HG03558 (cell line): Measurements from ENCODE around the gene WNT5A.

Experiments
- ATAC-seq: cut with Tn5 transposase; IDR thresholded peaks from one replicate; pipeline ENCODE4 v1.9.1; 2021; ENCODE audit warnings: moderate number of reproducible peaks; ENCODE audit not compliant: unreplicated experiment; ENCODE audit errors: extremely low read depth

WNT5A gene

DNA sequence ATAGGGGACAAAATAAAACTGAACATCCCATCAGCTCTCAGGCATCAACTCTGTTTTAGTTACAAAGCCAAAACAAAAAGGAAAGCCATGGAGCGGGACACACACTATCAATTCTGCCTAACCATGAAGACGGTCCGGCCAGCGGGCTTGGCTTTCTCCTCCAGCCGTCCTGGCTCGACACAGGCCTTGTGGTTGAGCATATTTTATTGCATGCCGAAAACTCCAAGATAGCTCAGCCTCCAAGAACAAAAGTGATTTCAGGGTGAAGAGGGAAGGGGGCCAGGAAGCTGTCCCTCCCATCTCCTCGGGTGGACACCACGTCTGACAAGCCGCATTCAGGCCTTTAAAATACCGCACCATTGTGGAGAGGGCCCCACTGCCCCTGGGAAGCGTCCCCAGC, 31.2 kb downstream of the WNT5A start:
- no peak for ATAC-seq

DNA sequence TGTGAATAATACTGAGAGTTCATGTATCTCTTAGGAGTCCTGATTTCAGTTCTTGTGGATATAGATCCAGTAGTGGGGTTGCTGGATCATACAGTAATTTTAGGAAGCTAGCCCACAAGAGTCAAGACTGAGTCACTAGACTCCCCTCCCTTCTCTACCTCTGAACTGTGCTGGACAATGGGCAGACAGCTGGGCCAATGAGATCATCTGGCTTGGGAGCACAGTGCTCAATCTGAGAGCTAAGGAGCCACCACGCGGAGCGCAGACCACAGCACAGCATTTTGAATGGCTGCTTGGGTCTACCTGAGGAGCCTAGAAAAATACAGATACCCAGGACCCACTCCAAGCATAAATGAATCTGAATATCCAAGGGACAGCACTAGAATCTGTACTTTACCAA, 32.5 kb downstream of the WNT5A start:
- no peak for ATAC-seq

DNA sequence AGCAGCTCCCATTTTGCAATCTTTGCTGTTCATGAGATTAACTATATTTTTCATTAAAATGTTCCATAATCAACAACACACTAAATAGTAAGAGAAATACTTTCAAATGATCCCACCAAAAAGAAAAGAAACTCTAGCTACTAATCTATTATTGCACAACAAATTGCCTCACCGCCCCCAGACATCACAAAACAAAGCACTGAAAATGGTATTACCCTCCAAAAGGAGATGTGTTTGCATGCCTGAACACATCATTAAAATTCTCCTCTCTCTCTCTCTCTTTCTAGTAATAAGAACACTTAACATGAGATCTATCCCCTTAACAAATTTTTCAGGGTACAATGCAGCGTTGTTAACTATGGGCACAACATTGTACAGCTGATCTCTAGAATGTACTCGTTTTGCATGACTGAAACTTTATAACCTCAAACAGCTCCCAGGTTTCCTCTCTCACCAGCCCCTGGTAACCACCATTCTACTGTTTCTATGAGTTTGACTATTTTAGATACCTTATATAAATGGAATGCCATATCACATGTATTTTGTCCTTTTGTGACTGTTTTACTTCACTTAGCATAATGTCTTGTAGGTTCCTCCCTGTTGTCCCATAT, 33.1 kb downstream of the WNT5A start:
- no peak for ATAC-seq

DNA sequence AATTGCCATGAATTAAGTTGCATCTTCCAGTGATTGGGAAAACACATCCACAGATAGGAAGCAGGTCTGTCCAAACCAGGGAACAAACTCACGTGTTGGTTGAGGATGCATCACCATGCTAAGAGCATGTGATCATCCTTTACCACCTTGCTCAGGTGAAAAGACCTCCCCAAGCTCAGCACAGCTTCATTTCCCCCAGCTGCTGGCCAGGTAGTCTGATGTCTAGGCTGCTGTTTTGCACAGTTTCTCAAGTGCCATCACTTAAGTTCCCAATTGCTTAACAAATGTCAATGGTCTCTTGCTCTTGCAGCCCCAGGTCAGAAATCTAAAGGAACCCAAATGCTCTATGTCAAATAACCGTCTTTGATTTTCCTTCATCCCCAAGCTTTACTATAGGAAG, 34.2 kb downstream of the WNT5A start:
- ATAC-seq = no peak

DNA sequence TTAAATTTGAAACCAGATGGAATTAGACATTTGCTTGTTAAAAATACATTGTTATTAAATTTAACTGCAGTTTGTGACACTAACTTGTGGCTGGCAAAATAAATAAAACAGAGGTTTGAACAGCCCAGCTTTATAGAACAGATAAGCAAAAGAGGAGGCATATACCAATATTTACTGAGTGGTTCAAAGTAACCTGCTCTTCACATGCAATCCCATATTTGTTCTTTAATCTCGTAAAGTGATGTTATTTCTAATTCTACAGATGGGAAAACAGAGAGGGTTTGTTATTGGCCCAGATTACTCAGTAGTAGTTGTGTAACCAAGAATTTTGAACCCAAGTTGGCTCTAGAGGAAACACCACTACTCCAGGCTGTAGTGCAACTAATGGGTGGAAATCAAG, 37.6 kb downstream of the WNT5A start:
- no peak for ATAC-seq

DNA sequence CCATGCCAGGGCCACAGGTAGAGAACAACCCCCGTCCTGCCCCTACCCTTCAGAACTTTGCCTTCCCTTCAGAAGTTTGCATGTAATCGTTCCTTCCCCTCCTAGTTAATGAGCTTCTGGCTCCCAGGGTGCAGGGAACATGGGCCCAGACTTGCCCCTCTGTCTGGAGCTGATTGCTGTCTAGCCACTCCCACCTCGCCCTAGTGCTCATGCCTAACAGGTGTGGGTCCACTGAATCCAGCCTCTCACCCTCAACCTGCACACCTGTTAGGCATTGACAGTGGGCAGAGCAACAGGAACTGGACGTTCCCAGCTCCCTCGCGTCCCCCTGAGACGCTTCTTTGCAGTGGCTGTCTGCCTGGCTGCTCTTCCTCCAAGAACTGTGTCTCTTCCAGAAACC, 40.3 kb downstream of the WNT5A start:
- no peak for ATAC-seq

DNA sequence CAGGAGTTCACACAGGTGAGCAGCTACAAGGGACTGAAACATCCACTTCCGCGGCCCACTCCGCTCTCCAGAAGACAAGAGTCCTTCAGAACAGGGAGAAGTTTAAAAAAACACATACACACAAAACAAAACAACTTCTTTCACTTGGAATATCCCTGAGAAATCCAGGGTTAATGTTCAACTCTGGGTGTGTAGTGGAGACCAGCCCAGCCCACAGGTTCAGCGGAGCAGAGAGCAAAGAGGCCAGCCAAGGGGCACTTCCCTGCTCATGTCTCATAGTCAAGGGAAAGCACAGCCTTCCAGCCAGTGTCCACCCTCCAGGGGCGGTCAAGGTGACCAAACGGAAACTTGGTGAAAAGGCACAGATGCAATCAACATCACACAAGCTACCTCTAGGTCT, 41.6 kb downstream of the WNT5A start:
- ATAC-seq = no peak

DNA sequence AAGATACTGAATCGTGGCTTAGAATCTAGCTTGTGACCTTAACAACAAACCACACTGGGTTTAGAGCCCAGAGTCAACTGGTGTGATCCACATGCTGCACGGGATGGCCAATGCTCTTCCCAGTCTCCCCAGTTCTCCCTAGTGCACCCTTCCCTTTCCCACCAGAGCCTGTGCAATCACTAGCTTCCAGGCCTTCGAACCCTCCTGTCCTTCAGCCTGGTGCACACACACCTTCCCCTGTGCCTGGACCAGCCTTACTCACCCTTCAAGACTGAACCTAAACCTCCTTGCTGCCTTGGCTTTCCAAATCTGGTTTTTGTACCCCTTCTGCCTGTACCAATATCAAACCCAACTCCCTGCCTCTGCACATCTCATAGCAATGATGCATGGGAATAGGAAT, 43.8 kb downstream of the WNT5A start:
- no peak for ATAC-seq

DNA sequence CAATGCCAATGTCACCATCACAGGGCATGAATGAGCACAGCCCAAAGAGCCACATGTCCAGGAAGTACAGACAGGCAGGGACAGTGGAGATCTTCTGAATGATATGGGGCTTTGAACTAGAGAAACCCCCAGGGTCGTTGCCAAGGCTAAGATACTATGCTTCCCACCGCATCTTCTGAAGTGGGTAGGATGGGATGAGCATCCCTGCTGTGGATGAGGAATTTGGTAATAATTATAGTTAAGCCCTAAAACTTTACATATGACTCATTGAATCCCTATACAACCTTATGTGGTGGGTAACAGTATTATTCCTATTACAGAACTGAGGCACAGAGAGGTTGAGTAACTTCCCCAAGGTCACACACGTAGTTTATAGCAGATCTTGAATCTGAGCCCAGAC, 44.2 kb downstream of the WNT5A start:
- ATAC-seq = no peak

DNA sequence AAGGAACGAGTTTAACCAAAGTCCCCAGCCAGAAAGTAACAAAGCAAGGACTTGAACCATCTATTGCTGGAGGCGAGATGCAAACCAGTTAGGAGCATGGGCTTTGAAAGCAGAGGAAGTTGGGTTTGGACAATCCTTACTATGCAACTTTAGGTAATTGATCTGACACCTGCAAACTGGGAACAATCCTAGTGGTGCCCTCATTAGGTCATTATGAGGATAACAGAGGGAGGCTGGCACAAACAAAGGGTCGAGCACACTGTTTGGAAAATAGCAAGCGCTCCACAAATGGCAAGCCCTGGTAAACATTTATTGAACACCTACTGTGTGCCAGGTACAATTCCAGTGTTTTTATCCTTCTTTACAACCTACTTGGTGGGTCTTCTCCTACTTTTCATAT, 45.6 kb downstream of the WNT5A start:
- ATAC-seq = no peak

DNA sequence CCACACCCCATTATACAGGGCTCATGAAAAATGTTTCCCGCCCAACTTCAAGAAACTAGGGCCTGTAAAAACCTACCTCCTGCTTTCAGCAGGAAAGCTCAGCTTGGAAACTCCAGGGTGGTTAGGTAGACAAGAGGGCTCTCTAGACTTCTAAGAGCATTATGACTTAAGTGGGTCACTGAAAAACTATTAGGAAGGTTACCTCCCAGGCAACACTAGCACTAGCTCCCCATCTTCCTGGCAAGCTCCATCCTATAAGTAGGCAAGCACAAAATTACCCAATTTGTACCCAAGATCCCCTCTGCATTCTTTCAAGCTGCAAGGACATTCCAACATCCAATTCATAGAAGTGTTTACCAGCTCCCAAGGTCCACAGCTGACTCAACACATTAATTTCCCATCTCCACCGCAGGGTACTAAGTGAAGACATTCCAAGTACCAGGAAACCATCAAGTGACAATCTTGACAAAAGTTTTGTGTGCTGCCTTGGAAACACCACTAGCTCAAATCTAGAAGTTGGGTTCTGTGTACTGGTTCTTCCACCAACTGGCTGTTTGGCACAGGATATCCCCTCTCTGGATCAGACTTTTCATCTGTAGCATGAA, 46.9 kb downstream of the WNT5A start:
- ATAC-seq = no peak

DNA sequence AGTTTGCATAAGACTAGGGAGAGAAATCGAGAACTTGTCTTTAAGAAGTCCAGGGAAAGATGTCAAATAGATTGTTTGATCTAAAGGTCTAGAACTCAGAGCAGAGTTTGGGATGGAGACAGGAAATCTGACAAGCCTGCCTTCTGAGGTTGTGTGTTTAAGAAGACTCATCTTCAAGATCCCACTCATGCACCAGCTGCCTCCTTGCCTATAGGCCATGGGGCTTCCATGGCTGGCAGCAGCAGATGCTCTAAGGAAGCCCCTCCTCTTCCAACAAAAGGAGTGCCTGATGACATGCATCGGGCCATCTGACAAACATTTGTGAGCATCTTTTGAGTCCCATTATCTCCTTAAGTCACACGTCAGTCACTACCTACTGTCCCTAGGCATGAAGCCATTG, 47.4 kb downstream of the WNT5A start:
- ATAC-seq = no peak

DNA sequence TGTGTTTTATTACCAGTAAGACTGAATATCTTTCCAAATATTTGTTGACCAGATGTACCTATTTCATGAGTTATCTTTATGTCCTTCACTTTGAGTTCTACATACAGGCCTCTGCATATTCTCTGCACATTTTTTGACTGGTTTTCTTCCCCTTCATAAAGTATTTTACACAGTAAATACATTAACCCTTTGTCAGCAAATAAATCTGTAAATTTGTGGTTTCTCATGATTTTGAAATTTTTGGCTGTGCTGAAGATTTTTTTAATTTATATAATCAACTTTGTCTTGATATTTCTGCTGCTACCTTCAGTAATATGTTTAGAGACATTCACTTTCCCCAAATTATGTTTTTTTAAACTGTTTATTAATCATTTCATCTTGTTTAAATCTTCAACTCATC, 50.5 kb downstream of the WNT5A start:
- no peak for ATAC-seq

DNA sequence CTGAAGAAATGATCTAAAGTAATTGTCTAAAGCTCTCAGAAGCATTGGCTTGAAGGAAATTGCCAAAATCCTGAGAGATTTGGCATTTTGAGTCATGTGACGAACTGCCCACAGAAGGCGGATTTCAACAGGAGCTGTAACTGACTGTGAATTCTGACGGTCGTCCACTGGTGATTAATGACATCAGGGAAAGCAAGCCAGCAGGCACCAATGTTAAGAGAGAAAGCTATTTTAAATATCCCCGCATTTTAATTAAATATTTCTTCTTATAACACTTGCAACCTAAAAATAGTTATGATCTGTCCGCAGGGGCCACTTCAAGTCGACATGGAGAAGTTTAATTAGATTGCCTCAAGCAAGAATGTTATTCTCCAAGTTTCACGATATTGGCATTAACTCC, 51.6 kb downstream of the WNT5A start:
- no peak for ATAC-seq

DNA sequence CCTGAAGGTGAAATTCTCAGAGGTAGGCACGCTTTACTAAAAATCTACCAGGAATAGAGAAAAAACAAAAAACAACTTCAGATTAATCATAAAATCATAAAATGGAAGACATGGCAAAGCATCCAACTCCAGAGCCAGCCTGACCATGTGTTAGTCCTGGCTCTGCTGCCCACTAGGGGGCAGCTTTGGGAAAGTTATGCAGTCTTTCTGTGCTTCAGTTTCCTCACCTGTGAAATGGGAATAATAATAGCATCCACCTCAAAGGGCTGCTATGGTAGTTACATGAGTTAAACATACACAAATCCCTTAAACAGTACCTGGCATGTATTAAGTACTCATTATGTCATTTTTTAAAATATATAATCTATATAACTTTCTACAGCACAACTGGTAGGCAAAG, 52.3 kb downstream of the WNT5A start:
- no peak for ATAC-seq

DNA sequence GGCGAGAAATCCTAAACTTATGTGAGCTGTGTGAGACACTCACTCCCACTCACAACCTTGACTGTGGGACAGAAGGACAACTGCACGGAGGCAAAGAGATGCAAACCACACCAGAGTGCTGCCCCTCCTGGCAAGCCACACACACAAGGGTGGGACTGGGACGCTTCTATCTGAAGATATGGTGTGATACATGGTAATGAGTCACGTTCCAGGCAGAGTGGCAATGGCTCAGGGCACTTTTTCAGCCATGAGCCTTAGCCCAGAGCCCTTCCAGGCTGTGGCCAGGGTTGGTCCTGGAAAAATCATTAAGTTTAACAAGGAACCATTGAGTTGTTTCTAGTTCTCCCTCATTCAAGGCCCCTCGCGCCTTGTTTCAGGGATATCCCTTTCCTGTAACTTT, 56.1 kb downstream of the WNT5A start:
- no peak for ATAC-seq

DNA sequence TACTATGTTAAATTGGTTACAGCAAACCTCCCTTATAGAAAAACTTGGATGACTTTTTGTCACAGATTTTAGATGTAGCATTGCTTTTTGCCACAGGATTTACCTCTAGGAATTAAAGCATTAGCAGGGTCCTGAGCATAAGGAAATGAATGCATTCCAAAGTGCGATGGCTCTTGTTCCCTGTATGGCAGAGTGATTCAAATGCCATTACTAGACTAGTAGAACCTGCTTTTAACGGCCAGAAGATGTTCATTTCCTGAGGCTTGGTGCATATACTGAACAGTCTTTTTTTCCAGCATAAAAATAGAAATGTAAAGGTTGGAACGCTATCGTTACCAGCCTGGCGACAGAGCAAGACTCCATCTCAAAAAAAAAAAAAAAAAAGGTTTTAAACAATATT, 59.4 kb downstream of the WNT5A start:
- ATAC-seq = no peak

DNA sequence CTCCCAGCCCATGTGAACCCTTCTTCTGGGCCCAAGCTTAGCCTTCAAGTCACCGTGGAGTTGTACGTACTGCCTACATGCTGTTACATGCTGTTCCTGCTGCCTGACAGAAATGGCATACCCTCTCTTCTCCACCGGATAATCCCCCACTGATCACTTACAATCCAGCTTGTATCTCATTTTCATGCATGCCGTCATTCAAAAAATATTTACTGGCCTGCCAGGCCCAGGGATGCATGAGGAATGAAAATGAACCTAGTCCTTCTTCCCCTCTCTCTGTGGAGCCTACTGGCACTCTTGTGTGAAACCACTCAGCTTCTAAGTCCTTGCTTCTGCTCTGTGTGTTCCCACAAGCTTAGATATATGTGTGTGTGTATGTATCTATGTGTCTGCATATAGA, 60.6 kb downstream of the WNT5A start:
- ATAC-seq = no peak

DNA sequence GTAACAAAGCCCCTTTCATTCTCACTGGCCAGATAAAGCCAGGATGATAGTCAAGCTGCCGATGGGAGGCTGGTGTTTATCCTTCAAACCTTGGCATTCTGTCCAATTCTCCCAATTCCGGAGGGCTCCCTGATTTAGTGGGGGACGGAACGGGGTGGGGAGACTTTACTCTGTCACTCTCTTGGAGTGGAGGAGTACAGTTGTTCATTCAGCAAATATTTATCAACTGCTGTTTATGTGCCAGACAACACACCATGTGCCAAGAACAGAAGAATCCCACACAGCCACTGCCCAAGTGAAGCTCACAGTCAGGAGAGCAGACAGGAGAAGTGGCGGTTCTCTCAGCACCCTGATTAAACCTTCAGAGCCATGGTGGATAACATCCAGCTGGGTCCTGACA, 63.3 kb downstream of the WNT5A start:
- ATAC-seq = no peak

DNA sequence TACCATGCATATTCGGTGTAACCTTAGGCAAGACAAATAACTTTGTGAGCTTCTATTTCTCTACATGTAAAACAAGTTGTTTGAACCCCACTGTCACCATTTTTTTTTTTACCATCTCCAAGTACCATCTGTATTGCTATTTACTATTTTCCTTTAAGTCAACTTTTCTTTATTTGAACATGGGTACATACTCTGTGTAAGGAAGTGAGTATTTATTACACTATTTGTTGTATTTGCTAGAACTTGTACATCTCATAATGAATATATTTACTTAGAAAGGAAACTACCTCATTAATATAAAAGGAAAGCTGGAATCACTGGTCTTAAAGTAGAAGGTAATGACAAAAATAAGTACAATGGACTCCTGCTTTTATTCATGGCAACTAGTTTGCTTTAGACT, 69.9 kb downstream of the WNT5A start:
- ATAC-seq = no peak

DNA sequence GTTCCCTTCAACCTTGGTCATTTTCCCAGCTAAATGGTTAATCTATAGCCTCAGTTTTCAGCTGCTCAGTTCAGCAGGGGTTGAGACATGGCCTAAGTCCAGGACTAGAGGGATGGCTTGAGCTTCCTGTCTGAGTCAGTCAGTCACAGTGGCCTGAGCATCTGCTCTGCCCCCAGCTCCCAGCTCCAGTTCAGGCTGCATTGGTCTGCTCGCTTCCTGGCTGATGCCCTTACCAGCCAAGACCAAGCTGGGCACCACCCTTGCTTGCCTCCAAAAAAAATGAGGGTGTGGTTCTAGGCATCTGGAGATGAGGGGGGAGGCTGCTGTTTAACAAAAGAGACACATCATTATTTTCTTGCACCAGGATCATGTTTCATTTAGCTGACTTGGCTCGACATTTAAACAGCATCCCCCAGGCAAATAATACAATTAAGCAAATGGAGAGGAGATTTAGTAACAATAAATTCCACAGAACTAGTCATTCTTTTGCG, 70.7 kb downstream of the WNT5A start:
- no peak for ATAC-seq
